ENCODE results near the gene GFRA1.

GRCh38 chr10:116169782-116170445, 103.1 kb downstream of the GFRA1 start:
- TF ChIP-seq CTCF (optimal IDR thresholded peaks at IDR 0.05 in 1 of 3, IDR thresholded peaks at IDR 0.05 in 1 of 3, conservative IDR thresholded peaks at IDR 0.05 in 1 of 3; ENCODE audit: extremely low read depth in 1 of 3, insufficient read depth in 2 of 3, low read length in 3 of 3) (no peak), EZH2 (IDR thresholded peaks at IDR 0.05; ENCODE audit: low read length) (no peak)
